ENCODE results near the gene HNMT. TPM values are rescaled to one million over a fixed set of nuclear protein-coding genes. Genes with fewer than 3 reads are reported as not detected.

Gene HNMT
- polyA plus RNA-seq, 1 donor from 2014 or later = not detected

DNA sequence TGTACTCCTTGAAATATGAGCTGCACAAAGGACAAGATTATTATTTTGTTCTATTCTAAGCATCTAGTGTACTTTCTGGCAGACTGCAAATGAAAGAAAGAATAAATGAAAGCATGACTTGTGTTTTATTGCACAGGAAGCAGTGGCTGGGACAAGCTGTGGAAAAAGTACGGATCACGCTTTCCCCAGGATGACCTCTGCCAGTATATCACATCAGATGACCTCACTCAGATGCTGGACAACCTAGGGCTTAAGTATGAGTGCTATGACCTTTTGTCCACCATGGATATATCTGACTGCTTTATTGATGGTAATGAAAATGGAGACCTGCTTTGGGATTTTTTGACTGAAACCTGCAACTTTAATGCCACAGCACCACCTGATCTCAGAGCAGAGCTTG is 49.4 kb downstream of the HNMT start:
- Histone ChIP-seq H3K9me3 (ENCODE audit: low read length) (no peaks in the 10 kb centered on the region), H3K9ac (ENCODE audit: low read length) (no peak overlapping the region), H3K27me3 (ENCODE audit: insufficient read depth, low read depth, low read length) (no peaks in the 10 kb centered on the region), H3K9me2 (ENCODE audit: insufficient read depth, low read length) (no peaks in the 10 kb centered on the region), H4K20me1 (ENCODE audit: insufficient read depth) (no peaks in the 10 kb centered on the region), H3K27ac (ENCODE audit: low read length) (no peak overlapping the region), H3K4me3 (ENCODE audit: low read length) (no peak overlapping the region), H2AFZ (ENCODE audit: low read depth, low read length) (no peak overlapping the region), H3K36me3 (ENCODE audit: insufficient read depth, low read length) (no peaks in the 10 kb centered on the region), H3F3A (ENCODE audit: insufficient read depth, low read length, poor library complexity, severe bottlenecking) (no peaks in the 10 kb centered on the region), H3K79me2 (replicated peaks; ENCODE audit: insufficient read depth, low read length) (no peaks in the 10 kb centered on the region), H3K4me2 (ENCODE audit: low read length) (no peak overlapping the region)
- TF ChIP-seq REST (IDR thresholded peaks at IDR 0.05; ENCODE audit: borderline replicate concordance) (no peak), POLR2AphosphoS5 (IDR thresholded peaks at IDR 0.05) (no peak), SMC3 (conservative IDR thresholded peaks at IDR 0.05; ENCODE audit: poor library complexity) (no peak), EP300 (conservative IDR thresholded peaks at IDR 0.05; ENCODE audit: poor library complexity, severe bottlenecking) (no peak), TAF1 (IDR thresholded peaks at IDR 0.05; ENCODE audit: low read depth) (no peak), EZH2 (IDR thresholded peaks at IDR 0.05; ENCODE audit: borderline replicate concordance, insufficient read depth, low read length, poor library complexity, severe bottlenecking) (no peak), MXI1 (conservative IDR thresholded peaks at IDR 0.05; ENCODE audit: poor library complexity, severe bottlenecking) (no peak), RAD21 (conservative IDR thresholded peaks at IDR 0.05) (no peak)
- TF ChIP-seq, protein P1, sequence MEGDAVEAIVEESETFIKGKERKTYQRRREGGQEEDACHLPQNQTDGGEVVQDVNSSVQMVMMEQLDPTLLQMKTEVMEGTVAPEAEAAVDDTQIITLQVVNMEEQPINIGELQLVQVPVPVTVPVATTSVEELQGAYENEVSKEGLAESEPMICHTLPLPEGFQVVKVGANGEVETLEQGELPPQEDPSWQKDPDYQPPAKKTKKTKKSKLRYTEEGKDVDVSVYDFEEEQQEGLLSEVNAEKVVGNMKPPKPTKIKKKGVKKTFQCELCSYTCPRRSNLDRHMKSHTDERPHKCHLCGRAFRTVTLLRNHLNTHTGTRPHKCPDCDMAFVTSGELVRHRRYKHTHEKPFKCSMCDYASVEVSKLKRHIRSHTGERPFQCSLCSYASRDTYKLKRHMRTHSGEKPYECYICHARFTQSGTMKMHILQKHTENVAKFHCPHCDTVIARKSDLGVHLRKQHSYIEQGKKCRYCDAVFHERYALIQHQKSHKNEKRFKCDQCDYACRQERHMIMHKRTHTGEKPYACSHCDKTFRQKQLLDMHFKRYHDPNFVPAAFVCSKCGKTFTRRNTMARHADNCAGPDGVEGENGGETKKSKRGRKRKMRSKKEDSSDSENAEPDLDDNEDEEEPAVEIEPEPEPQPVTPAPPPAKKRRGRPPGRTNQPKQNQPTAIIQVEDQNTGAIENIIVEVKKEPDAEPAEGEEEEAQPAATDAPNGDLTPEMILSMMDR (IDR thresholded peaks at IDR 0.05; ENCODE audit: poor library complexity, severe bottlenecking) = no peak

GRCh38 chr2:138015494-138015893 is 51.2 kb downstream of the HNMT start:
- Histone ChIP-seq H3F3A (ENCODE audit: insufficient read depth, low read length, poor library complexity, severe bottlenecking) (no peaks in the 10 kb centered on the region), H4K20me1 (ENCODE audit: insufficient read depth) (no peaks in the 10 kb centered on the region), H3K9ac (ENCODE audit: low read length) (no peak overlapping the region), H3K27ac (ENCODE audit: low read length) (no peak overlapping the region), H3K9me3 (ENCODE audit: low read length) (no peaks in the 10 kb centered on the region), H3K4me2 (ENCODE audit: low read length) (no peak overlapping the region), H2AFZ (ENCODE audit: low read depth, low read length) (no peak overlapping the region), H3K36me3 (ENCODE audit: insufficient read depth, low read length) (no peaks in the 10 kb centered on the region), H3K9me2 (ENCODE audit: insufficient read depth, low read length) (no peaks in the 10 kb centered on the region), H3K4me3 (ENCODE audit: low read length) (no peak overlapping the region), H3K27me3 (ENCODE audit: insufficient read depth, low read depth, low read length) (no peaks in the 10 kb centered on the region), H3K79me2 (replicated peaks; ENCODE audit: insufficient read depth, low read length) (no peaks in the 10 kb centered on the region)
- TF ChIP-seq REST (IDR thresholded peaks at IDR 0.05; ENCODE audit: borderline replicate concordance) (no peak), MXI1 (conservative IDR thresholded peaks at IDR 0.05; ENCODE audit: poor library complexity, severe bottlenecking) (no peak)
